Keratinocyte (primary cell): ENCODE data around the gene SIPA1L3.

Experiments used
- CTCF ChIP-seq, 3 experiments: IDR thresholded peaks in 1 of 3; conservative IDR thresholded peaks in 1 of 3; optimal IDR thresholded peaks in 1 of 3; 2 replicates in 2 of 3; 3 replicates in 1 of 3; pipeline versions ENCODE3 to v1.5.1; 2011; ENCODE audit warnings: low read length in 3 of 3, mild to moderate bottlenecking in 3 of 3, moderate library complexity in 2 of 3, control low read depth in 1 of 3, inconsistent platforms in 1 of 3; ENCODE audit not compliant: insufficient read depth in 2 of 3; ENCODE audit errors: extremely low read depth in 1 of 3
- EZH2 ChIP-seq: IDR thresholded peaks from one replicate; pipeline ENCODE4 v1.6.1; 2012; ENCODE audit warnings: inconsistent platforms, mild to moderate bottlenecking, low read length, moderate library complexity

GRCh38 chr19:38211766-38212165 is 304.8 kb downstream of the SIPA1L3 start:
- TF ChIP-seq EZH2 (no peak), CTCF (optimal IDR thresholded peaks at IDR 0.05 in 1 of 3, IDR thresholded peaks at IDR 0.05 in 1 of 3, conservative IDR thresholded peaks at IDR 0.05 in 1 of 3; ENCODE audit: extremely low read depth in 1 of 3, insufficient read depth in 2 of 3, low read length in 3 of 3) (no peak)
